Brain pericyte (primary cell): ENCODE data around the gene AP1AR.

Experiments
- DNase-seq: peaks from one replicate; pipeline ENCODE4 v3.0.0-alpha.2; 2012; ENCODE audit warnings: low read depth, low spot score

AP1AR gene

GRCh38 chr4:112312610-112313239 is 81.1 kb downstream of the AP1AR start:
- no peak for DNase-seq

- no peak for DNase-seq
These were observed 83.9 kb downstream of the AP1AR start for GRCh38 chr4:112315446-112315845.

GRCh38 chr4:112316360-112316759 is 84.8 kb downstream of the AP1AR start:
- DNase-seq, result no peak

GRCh38 chr4:112318239-112319142 is 86.9 kb downstream of the AP1AR start:
- no peak for DNase-seq
